HEK293 (cell line): ENCODE measurements around the gene BPHL.
A peak's percentile ranks its signal among the peaks of the same experiment; 100 is the strongest.

Experiments
- ATF2 ChIP-seq: fragments of 450-650 bp; formaldehyde crosslinking; IDR thresholded peaks from 2 replicates; pipeline ENCODE4 v1.5.1; 2016; ENCODE audit warnings: missing biosample characterization, missing genetic modification characterization, low read depth
- GLIS1 ChIP-seq: fragments of 450-650 bp; formaldehyde crosslinking; IDR thresholded peaks from 2 replicates; pipeline ENCODE4 v1.5.1; 2016; ENCODE audit warnings: missing biosample characterization, missing genetic modification characterization
- HIC1 ChIP-seq: fragments of 450-650 bp; formaldehyde crosslinking; IDR thresholded peaks from 2 replicates; pipeline ENCODE4 v1.5.1; 2016; ENCODE audit warnings: missing biosample characterization, missing genetic modification characterization
- KLF7 ChIP-seq: fragments of 450-650 bp; formaldehyde crosslinking; IDR thresholded peaks from 2 replicates; pipeline ENCODE4 v1.5.1; 2016; ENCODE audit warnings: missing biosample characterization, missing genetic modification characterization, borderline replicate concordance
- SCRT1 ChIP-seq: fragments of 450-650 bp; formaldehyde crosslinking; IDR thresholded peaks from 2 replicates; pipeline ENCODE4 v1.5.1; 2016; ENCODE audit warnings: missing biosample characterization, missing genetic modification characterization, borderline replicate concordance
- SP3 ChIP-seq: fragments of 450-650 bp; formaldehyde crosslinking; IDR thresholded peaks from 2 replicates; pipeline ENCODE4 v1.5.1; 2016; ENCODE audit warnings: missing biosample characterization, missing genetic modification characterization
- YY2 ChIP-seq: fragments of 450-650 bp; formaldehyde crosslinking; IDR thresholded peaks from 2 replicates; pipeline ENCODE4 v1.5.1; 2016; ENCODE audit warnings: missing biosample characterization, missing genetic modification characterization
- ZBTB10 ChIP-seq: fragments of 450-650 bp; formaldehyde crosslinking; IDR thresholded peaks from 2 replicates; pipeline ENCODE4 v1.5.1; 2016; ENCODE audit warnings: missing biosample characterization, missing genetic modification characterization
- ZFHX2 ChIP-seq: fragments of 450-650 bp; formaldehyde crosslinking; conservative IDR thresholded peaks from 2 replicates; pipeline ENCODE4 v1.5.1; 2016; ENCODE audit warnings: missing biosample characterization, missing genetic modification characterization
- ZNF10 ChIP-seq: fragments of 450-650 bp; formaldehyde crosslinking; IDR thresholded peaks from 2 replicates; pipeline ENCODE4 v1.5.1; 2017; ENCODE audit warnings: missing biosample characterization, missing genetic modification characterization
- ZNF184 ChIP-seq: fragments of 450-650 bp; IDR thresholded peaks from 2 replicates; pipeline ENCODE4 v1.5.1; 2018; ENCODE audit warnings: missing biosample characterization, mild to moderate bottlenecking, missing genetic modification characterization
- ZNF2 ChIP-seq: fragments of 450-650 bp; formaldehyde crosslinking; IDR thresholded peaks from 2 replicates; pipeline ENCODE4 v1.5.1; 2016; ENCODE audit warnings: missing biosample characterization, missing genetic modification characterization
- ZNF266 ChIP-seq: fragments of 450-650 bp; formaldehyde crosslinking; IDR thresholded peaks from 2 replicates; pipeline ENCODE4 v1.5.1; 2016; ENCODE audit warnings: missing biosample characterization, missing genetic modification characterization, low read depth
- ZNF621 ChIP-seq: fragments of 450-650 bp; formaldehyde crosslinking; IDR thresholded peaks from 2 replicates; pipeline ENCODE4 v1.5.1; 2017; ENCODE audit warnings: missing biosample characterization, missing genetic modification characterization
- ZNF623 ChIP-seq: fragments of 450-650 bp; formaldehyde crosslinking; IDR thresholded peaks from 2 replicates; pipeline ENCODE4 v1.5.1; 2016; ENCODE audit warnings: missing biosample characterization, missing genetic modification characterization
- ZNF660 ChIP-seq: fragments of 450-650 bp; IDR thresholded peaks from 2 replicates; pipeline ENCODE4 v1.5.1; 2018; ENCODE audit warnings: missing biosample characterization, mild to moderate bottlenecking, missing genetic modification characterization
- ZNF664 ChIP-seq: fragments of 450-650 bp; formaldehyde crosslinking; IDR thresholded peaks from 2 replicates; pipeline ENCODE4 v1.5.1; 2016; ENCODE audit warnings: missing biosample characterization, missing genetic modification characterization
- ZNF677 ChIP-seq: fragments of 450-650 bp; IDR thresholded peaks from 2 replicates; pipeline ENCODE4 v1.5.0; 2018; ENCODE audit warnings: missing biosample characterization, mild to moderate bottlenecking, missing genetic modification characterization, moderate library complexity
- ZNF707 ChIP-seq: fragments of 450-650 bp; formaldehyde crosslinking; IDR thresholded peaks from 2 replicates; pipeline ENCODE4 v1.5.1; 2016; ENCODE audit warnings: missing biosample characterization, missing genetic modification characterization
- ZNF747 ChIP-seq: fragments of 450-650 bp; formaldehyde crosslinking; IDR thresholded peaks from 2 replicates; pipeline ENCODE4 v1.5.1; 2016; ENCODE audit warnings: missing biosample characterization, missing genetic modification characterization
- ZNF791 ChIP-seq: fragments of 450-650 bp; formaldehyde crosslinking; IDR thresholded peaks from 2 replicates; pipeline ENCODE4 v1.5.1; 2016; ENCODE audit warnings: missing biosample characterization, missing genetic modification characterization
- TF ChIP-seq, protein P1 (sequence below): fragments of 450-650 bp; IDR thresholded peaks from 2 replicates; pipeline ENCODE4 v1.5.1; 2018; ENCODE audit warnings: missing biosample characterization, mild to moderate bottlenecking, missing genetic modification characterization
- TF ChIP-seq, protein P2 (sequence below): fragments of 450-650 bp; formaldehyde crosslinking; IDR thresholded peaks from 2 replicates; pipeline ENCODE4 v1.5.1; 2016; ENCODE audit warnings: missing biosample characterization, missing genetic modification characterization
- TF ChIP-seq, protein P3 (sequence below): sonication (generic); formaldehyde crosslinking; IDR thresholded peaks from 2 replicates; pipeline ENCODE4 v1.8.1; 2022; ENCODE audit warnings: mild to moderate bottlenecking, moderate library complexity, missing genetic modification reagents
- TF ChIP-seq, protein P4 (sequence below): fragments of 450-650 bp; formaldehyde crosslinking; IDR thresholded peaks from 2 replicates; pipeline ENCODE4 v1.5.1; 2016; ENCODE audit warnings: missing biosample characterization, missing genetic modification characterization

The BPHL gene

DNA sequence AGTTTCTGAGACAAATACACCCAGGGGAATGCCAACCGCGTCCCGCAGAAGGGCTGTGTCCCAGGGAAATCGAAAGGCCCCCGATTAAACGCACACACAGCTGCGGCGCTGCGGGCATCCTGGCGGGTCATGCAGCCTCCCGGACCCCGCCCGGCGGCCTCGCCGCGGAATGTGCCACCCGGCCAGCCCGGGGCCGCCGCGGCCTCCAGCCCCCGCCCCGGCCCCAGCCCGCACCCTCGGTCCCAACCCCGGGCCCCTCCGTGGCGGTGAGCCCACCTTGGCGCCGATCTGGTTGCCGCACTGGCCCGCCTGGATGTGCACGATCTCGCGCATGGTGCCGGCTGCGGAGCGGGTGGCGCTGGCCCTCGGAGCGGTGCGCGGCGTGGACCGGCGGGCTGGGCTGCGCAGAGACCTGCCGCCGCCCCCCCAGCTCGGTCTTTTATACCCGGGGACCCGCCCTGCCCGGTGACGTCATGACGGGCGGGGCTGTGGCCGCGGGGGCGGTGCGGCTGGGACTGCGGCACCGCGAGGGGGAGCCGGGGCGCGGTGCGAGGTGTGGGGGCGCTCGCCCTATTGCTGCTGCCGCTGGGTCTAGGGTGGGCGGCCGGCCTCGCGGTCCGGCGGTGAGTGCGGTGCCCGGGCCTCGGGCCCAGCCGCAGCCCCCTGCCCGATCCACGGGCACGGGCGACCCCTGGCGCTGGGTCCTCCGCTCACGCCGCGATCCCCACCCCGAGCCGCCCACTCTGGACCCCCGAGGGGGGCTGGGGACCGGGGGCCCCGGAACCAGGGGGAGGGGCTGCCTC lies 38.8 kb downstream of the BPHL start, which contains the start of gene TUBB2A (continued):
- TF ChIP-seq HIC1 (tag by site-specific recombination) (no peak), SP3 (tag by site-specific recombination) (peak; percentile 48; the same call in 1 of the 2 replicates), ATF2 (tag by site-specific recombination) (peak; percentile 90), KLF7 (peak; percentile 73; the same call in 1 of the 2 replicates), ZNF621 (no peak), ZNF664 (no peak), ZNF747 (tag by site-specific recombination) (no peak), ZNF2 (tag by site-specific recombination) (no peak), YY2 (tag by site-specific recombination) (no peak), SCRT1 (tag by site-specific recombination) (no peak), ZNF791 (tag by site-specific recombination) (no peak), ZNF707 (no peak), ZNF266 (no peak), ZNF184 (0 out of 2 replicates have a peak, but pooled peaks have one; percentile 35), ZFHX2 (peak; percentile 66), GLIS1 (no peak; the same call in 1 of the 2 replicates), ZNF677 (tag by site-specific recombination) (no peak), ZNF623 (tag by site-specific recombination) (no peak), ZNF10 (tag by site-specific recombination) (no peak), ZBTB10 (tag by site-specific recombination) (no peak), ZNF660 (tag by site-specific recombination) (0 out of 2 replicates have a peak, but pooled peaks have one; percentile 49)
- TF ChIP-seq, protein P1, sequence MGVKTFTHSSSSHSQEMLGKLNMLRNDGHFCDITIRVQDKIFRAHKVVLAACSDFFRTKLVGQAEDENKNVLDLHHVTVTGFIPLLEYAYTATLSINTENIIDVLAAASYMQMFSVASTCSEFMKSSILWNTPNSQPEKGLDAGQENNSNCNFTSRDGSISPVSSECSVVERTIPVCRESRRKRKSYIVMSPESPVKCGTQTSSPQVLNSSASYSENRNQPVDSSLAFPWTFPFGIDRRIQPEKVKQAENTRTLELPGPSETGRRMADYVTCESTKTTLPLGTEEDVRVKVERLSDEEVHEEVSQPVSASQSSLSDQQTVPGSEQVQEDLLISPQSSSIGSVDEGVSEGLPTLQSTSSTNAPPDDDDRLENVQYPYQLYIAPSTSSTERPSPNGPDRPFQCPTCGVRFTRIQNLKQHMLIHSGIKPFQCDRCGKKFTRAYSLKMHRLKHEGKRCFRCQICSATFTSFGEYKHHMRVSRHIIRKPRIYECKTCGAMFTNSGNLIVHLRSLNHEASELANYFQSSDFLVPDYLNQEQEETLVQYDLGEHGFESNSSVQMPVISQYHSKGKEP, result 0 out of 2 replicates have a peak, but pooled peaks have one; percentile 13
- TF ChIP-seq, protein P2, sequence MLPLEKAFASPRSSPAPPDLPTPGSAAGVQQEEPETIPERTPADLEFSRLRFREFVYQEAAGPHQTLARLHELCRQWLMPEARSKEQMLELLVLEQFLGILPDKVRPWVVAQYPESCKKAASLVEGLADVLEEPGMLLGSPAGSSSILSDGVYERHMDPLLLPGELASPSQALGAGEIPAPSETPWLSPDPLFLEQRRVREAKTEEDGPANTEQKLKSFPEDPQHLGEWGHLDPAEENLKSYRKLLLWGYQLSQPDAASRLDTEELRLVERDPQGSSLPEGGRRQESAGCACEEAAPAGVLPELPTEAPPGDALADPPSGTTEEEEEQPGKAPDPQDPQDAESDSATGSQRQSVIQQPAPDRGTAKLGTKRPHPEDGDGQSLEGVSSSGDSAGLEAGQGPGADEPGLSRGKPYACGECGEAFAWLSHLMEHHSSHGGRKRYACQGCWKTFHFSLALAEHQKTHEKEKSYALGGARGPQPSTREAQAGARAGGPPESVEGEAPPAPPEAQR (tag by site-specific recombination), result no peak
- TF ChIP-seq, protein P3, sequence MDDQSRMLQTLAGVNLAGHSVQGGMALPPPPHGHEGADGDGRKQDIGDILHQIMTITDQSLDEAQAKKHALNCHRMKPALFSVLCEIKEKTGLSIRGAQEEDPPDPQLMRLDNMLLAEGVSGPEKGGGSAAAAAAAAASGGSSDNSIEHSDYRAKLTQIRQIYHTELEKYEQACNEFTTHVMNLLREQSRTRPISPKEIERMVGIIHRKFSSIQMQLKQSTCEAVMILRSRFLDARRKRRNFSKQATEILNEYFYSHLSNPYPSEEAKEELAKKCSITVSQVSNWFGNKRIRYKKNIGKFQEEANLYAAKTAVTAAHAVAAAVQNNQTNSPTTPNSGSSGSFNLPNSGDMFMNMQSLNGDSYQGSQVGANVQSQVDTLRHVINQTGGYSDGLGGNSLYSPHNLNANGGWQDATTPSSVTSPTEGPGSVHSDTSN, result peak; percentile 92
- TF ChIP-seq, protein P4, sequence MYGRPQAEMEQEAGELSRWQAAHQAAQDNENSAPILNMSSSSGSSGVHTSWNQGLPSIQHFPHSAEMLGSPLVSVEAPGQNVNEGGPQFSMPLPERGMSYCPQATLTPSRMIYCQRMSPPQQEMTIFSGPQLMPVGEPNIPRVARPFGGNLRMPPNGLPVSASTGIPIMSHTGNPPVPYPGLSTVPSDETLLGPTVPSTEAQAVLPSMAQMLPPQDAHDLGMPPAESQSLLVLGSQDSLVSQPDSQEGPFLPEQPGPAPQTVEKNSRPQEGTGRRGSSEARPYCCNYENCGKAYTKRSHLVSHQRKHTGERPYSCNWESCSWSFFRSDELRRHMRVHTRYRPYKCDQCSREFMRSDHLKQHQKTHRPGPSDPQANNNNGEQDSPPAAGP (tag by site-specific recombination), result peak; percentile 58
